ENCODE results near the gene CPNE7.

DNA sequence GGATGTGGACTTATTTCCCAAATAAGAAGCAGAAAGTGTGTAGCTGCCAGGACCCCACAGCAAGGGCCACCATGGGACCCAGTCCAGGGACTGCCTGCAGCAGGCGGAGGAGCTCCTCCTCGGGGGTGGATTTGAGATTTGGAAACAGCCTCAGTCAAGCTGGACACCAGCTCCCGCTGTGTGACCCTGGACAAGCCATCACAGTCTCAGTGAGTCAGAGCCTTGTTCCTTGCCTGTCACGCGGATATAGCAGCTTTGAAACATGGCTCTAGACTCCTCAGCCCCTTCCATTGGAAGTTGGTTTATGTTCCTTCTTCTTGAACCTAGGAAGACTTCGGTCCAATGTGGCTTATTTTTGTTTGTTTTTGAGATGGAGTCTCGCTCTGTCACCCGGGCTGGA is 25.4 kb downstream of the CPNE7 start:
- TF ChIP-seq, protein P1, sequence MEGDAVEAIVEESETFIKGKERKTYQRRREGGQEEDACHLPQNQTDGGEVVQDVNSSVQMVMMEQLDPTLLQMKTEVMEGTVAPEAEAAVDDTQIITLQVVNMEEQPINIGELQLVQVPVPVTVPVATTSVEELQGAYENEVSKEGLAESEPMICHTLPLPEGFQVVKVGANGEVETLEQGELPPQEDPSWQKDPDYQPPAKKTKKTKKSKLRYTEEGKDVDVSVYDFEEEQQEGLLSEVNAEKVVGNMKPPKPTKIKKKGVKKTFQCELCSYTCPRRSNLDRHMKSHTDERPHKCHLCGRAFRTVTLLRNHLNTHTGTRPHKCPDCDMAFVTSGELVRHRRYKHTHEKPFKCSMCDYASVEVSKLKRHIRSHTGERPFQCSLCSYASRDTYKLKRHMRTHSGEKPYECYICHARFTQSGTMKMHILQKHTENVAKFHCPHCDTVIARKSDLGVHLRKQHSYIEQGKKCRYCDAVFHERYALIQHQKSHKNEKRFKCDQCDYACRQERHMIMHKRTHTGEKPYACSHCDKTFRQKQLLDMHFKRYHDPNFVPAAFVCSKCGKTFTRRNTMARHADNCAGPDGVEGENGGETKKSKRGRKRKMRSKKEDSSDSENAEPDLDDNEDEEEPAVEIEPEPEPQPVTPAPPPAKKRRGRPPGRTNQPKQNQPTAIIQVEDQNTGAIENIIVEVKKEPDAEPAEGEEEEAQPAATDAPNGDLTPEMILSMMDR (IDR thresholded peaks at IDR 0.05), result no peak
- TF ChIP-seq POLR2AphosphoS5 (IDR thresholded peaks at IDR 0.05) (no peak), POLR2A (IDR thresholded peaks at IDR 0.05) (no peak)
